RWPE1 (cell line): Measurements from ENCODE around the gene RELL1.

ENCODE experiments used
- CTCF ChIA-PET: fragments of 350-600 bp; sonication (Branson Sonifier 250); formaldehyde crosslinking; extraction: SDS; loops from one replicate; lab custom pipeline; 2021; lab: Yijun Ruan, JAX
- POLR2A ChIA-PET: fragments of 400-600 bp; formaldehyde crosslinking; extraction: SDS; loops from one replicate; lab custom pipeline; 2020; ENCODE audit warnings: antibody characterized with exemption; ENCODE audit not compliant: low non-redundant PET; lab: Yijun Ruan, JAX
- DNase-seq: peaks from one replicate; pipeline ENCODE4 v3.0.0; 2012; ENCODE audit warnings: low spot score
- H3K27ac ChIP-seq: fragments of 450-650 bp; 2 replicates; pipeline ENCODE4 v1.5.1; 2017
- TF ChIP-seq, protein P1 (sequence below): fragments of 450-650 bp; conservative IDR thresholded peaks from 2 replicates; pipeline ENCODE4 v1.5.1; 2017; ENCODE audit warnings: low read depth, mild to moderate bottlenecking

The RELL1 gene

DNA sequence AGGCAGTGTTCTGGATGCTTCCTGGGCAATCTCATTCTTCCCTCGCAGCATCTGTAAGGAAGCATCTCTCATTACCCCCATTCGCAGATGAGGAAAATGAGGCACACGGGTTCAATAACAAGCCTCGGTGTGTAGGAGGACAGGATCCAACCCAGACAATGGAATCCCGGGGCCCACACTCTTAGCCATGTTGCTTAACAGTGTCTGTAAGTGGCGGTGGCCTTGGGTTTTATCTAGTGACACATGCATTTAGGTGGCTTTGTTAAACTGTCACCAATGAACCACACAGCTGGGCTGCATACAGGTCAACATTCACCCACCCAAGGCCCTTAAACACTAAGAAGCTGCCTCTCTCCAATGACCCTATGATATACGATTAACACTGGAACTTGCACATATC, 22.6 kb downstream of the RELL1 start:
- H3K27ac ChIP-seq = no peak overlapping the region
- ChIA-PET CTCF (interaction anchor here (0.7 kb wide), 1 partner anchor 189 kb away, joined by 3 read pairs; no protein-coding TSS in a partner anchor), POLR2A (no interaction called here)
- TF ChIP-seq, protein P1, sequence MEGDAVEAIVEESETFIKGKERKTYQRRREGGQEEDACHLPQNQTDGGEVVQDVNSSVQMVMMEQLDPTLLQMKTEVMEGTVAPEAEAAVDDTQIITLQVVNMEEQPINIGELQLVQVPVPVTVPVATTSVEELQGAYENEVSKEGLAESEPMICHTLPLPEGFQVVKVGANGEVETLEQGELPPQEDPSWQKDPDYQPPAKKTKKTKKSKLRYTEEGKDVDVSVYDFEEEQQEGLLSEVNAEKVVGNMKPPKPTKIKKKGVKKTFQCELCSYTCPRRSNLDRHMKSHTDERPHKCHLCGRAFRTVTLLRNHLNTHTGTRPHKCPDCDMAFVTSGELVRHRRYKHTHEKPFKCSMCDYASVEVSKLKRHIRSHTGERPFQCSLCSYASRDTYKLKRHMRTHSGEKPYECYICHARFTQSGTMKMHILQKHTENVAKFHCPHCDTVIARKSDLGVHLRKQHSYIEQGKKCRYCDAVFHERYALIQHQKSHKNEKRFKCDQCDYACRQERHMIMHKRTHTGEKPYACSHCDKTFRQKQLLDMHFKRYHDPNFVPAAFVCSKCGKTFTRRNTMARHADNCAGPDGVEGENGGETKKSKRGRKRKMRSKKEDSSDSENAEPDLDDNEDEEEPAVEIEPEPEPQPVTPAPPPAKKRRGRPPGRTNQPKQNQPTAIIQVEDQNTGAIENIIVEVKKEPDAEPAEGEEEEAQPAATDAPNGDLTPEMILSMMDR = no peak
- no peak for DNase-seq

DNA sequence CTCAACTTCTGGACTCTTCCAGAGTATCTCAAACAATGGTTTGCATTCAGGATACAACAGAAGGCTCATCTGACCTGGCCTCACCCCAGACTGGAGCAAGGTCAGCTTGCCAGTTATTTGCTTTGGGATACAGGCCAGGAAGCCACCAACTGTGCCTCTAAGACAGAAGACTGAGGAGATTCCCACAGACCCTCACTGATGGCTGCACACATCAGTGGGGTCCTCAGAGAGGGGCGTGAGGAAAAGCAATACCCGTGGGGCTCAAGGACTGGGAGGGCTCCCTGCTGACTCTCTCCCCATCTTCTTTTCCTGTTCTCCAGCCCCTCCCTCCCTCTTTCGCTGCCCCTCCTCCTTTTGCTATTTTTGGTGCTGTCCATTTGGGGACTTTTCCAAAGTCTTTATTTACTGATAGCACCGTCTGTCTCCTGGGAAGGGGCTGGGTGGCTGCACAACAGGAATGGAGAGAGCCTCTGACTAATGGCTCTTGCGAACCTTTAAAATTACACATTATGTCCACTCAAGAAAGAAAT, 23.2 kb downstream of the RELL1 start:
- CTCF ChIA-PET = no interaction called here
- TF ChIP-seq, protein P1 = no peak

DNA sequence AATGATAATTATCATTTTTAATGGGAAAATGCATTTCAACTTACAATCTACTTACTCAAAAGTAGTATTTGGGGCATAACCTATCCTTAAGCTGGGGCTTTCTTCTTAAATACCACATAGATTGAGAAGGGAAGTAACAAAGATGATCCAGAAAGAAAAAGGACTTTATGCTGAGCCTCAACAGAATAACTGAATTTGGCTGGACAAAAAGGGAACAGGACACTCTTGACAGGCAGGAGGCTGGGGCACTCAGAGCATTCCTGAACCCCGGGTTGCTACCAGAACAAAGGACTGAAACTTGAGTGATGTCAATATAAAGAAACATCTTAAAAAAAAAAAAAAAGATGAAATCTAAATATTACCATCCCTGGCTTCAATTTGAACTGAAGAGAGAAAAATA, 23.9 kb downstream of the RELL1 start:
- TF ChIP-seq, protein P1 = no peak
- ChIA-PET POLR2A (no interaction called here), CTCF (no interaction called here)
- no peak for DNase-seq
- H3K27ac ChIP-seq = peak overlapping the region; percentile 74

More for the DNA sequence above, 23.2 kb downstream of the RELL1 start:
- H3K27ac ChIP-seq = peak overlapping the region; percentile 60
- DNase-seq = no peak
- POLR2A ChIA-PET = no interaction called here

DNA sequence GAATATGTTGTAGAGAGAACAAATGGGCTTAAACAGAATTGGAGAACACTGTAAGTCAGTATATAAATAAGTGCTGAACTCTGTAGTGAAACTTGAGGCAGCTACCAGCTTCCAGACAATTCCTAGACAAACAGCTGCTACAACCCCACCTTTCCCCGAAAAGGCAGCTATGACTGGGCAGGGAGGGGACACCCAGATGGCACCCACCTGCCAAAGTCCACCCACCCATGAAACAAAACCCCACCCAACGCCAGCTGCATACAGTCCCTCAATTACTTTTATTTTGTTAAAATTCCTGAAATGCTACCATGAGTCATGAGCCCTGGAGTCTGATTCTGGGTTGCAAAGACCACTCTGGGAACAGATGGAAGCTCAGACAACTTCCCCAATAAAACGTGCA, 24.4 kb downstream of the RELL1 start:
- TF ChIP-seq, protein P1 = no peak
- peak overlapping the region; percentile 74 for H3K27ac ChIP-seq
- CTCF ChIA-PET = interaction anchor here (0.6 kb wide), 1 partner anchor 315 kb away, joined by 3 read pairs; no protein-coding TSS in a partner anchor
- DNase-seq = peak; percentile 56
- POLR2A ChIA-PET = no interaction called here

DNA sequence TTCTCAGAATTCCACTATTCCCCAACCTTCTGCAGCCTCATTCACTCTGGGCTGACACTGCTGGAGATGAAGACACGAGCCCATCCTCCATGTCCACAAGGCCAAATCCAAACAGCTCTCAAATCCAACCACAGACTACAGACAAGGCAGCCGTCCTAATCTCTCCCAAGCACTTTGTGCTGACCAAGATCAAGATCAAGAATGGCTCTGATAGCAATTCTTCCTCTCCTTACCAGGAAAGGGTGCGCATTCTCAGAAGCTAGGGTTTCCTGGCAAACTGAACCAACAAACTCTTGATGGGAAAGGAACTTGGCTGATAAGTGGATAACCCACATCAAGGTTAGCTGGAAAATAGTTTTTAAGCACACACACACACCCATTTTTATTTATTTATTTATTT, 26.5 kb downstream of the RELL1 start:
- TF ChIP-seq, protein P1 = no peak
- H3K27ac ChIP-seq = no peak overlapping the region
- no peak for DNase-seq
- POLR2A ChIA-PET = no interaction called here
- CTCF ChIA-PET = no interaction called here

DNA sequence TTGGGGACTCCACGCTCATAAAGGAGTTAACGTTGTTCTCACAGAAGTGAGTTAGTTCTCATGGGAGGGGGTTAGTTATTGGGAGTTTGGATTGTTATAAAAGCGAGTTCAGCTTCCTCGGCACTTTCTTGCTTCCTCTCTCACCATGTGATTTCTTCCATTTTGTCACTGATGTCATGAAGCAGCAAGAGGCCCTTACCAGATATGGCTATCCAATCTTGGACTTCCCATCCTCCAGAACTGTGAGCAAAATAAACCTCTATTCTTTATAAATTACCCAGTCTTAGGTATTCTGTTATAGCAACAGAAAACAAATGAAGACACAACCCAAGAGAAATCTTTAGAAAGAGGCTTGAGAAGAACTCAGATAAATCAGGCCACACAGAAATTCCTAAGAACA, 29.5 kb downstream of the RELL1 start:
- ChIA-PET CTCF (no interaction called here), POLR2A (no interaction called here)
- H3K27ac ChIP-seq = no peak overlapping the region
- no peak for DNase-seq
- TF ChIP-seq, protein P1 = no peak
